ENCODE data around the gene PROCA1. TPM values are rescaled to one million over a fixed set of nuclear protein-coding genes. Genes with fewer than 3 reads are reported as not detected.
A peak's percentile ranks its signal among the peaks of the same experiment; 100 is the strongest.
"Not testable (repeated sequence)": the region's sequence is repeated elsewhere in the genome, so short reads cannot be mapped to it uniquely, and the experiment has no call there.

PROCA1 gene
- total RNA-seq, 2 donors from 2014 or later, result 1.9 to 9.4 TPM

DNA sequence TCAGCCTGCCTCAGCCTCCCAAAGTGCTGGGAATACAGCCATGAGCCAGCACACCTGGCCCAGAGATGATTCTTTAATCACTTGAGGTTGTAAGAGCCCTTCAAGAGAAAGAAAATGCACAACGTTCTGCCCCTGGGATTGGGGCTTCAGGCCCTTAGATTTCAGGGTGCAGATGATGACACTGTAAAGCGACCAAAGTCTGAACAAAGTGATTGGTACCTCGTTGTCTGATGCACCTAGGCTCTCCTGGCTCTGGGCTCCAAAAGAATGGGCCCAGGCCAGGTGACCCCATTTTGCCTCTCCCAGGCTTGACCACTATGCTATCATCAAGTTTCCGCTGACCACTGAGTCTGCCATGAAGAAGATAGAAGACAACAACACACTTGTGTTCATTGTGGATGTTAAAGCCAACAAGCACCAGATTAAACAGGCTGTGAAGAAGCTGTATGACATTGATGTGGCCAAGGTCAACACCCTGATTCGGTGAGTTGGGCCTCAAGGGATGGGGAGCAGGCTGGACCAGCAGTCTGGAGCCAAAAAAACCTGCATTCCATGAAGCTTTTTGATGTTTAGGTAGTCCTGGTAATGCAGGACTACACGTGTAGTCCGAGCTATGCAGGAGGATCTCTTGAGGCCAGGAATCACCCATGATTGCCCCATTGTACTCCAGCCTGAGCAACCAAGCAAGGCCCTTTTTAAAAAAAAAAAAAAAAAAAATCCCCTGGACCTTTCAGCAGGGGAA lies 10.9 kb upstream of the PROCA1 start:
- intact Hi-C loops (cut with DNase I), result loop anchor here (10.0 kb wide), 1 partner anchor 192 kb away; no protein-coding TSS in a partner anchor
- no peak for TF ChIP-seq POLR2A (IDR thresholded peaks at IDR 0.05)
- no peak for TF ChIP-seq POLR2AphosphoS5 (IDR thresholded peaks at IDR 0.05)
- TF ChIP-seq CTCF (IDR thresholded peaks at IDR 0.05), result no peak
- peaks cover 5 to 7% of the 10 kb centered on the region in 2 donors for H3K36me3 ChIP-seq
- H3K27ac ChIP-seq, result peak overlapping the region; percentile 83 to 99
- H3K27me3 ChIP-seq (replicated peaks; ENCODE audit: insufficient read depth), result no peaks in the 10 kb centered on the region
- H3K4me1 ChIP-seq (replicated peaks), result peaks cover 23% of the 10 kb centered on the region
- H3K4me3 ChIP-seq, result no peak overlapping the region
- no peak for DNase-seq (ENCODE audit: low spot score)
- 65% methylated on average over 7 of the region's 7 CpGs for WGBS
- H3K9me3 ChIP-seq, result no peaks in the 10 kb centered on the region

- not testable (repeated sequence) for DNase-seq (ENCODE audit: low spot score); H3K9me3 ChIP-seq; H3K36me3 ChIP-seq; H3K27me3 ChIP-seq (replicated peaks; ENCODE audit: insufficient read depth)
- Histone ChIP-seq H3K27ac (peak overlapping the region; percentile 83 to 87), H3K4me1 (replicated peaks) (peaks cover 30% of the 10 kb centered on the region), H3K4me3 (peak overlapping the region; percentile 75 to 79)
- intact Hi-C loops (cut with DNase I), result loop anchor here (10.0 kb wide), 1 partner anchor 194 kb away; no protein-coding TSS in a partner anchor
- 26% methylated on average over 19 of the region's 19 CpGs for WGBS
These were observed 9.3 kb upstream of the PROCA1 start for GRCh38 chr17:28720997-28721329.

- peaks cover 5 to 7% of the 10 kb centered on the region in 2 donors for H3K36me3 ChIP-seq
- no peaks in the 10 kb centered on the region for H3K9me3 ChIP-seq
- H3K4me3 ChIP-seq, result peak overlapping the region; percentile 75 to 79
- 2% methylated on average over 30 of the region's 30 CpGs for WGBS
- H3K27ac ChIP-seq, result peak overlapping the region; percentile 83 to 87
- no peak for TF ChIP-seq POLR2AphosphoS5 (IDR thresholded peaks at IDR 0.05)
- peak in 1 of 4 experiments; percentile 13 for TF ChIP-seq CTCF (IDR thresholded peaks at IDR 0.05)
- intact Hi-C loops (cut with DNase I), result loop anchor here (10.0 kb wide), 1 partner anchor 194 kb away; no protein-coding TSS in a partner anchor
- peaks cover 30% of the 10 kb centered on the region for H3K4me1 ChIP-seq (replicated peaks)
- no peaks in the 10 kb centered on the region for H3K27me3 ChIP-seq (replicated peaks; ENCODE audit: insufficient read depth)
- DNase-seq (ENCODE audit: low spot score), result no peak
These were observed 8.7 kb upstream of the PROCA1 start for GRCh38 chr17:28720247-28720996.

DNA sequence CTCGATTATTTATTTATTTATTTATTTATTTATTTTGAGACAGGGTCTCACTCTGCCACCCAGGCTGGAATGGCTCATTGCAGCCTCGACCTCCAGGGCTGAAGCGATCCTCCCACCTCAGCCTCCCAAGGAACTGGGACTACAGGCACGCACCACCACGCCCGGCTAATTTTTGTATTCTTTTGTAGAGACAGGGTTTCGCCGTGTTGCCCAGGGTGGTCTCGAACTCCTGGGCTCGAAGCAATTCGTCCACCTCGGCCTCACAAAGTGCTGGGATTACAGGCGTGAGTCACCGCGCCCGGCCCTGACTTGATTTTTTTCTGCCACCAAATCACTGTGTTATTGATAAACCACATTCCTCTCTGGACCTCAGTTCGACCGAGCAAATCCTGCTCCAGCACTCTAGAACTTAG lies 7.3 kb upstream of the PROCA1 start:
- intact Hi-C loops (cut with DNase I), result no loop called here
- Histone ChIP-seq H3K27me3 (replicated peaks; ENCODE audit: insufficient read depth) (no peaks in the 10 kb centered on the region), H3K9me3 (no peaks in the 10 kb centered on the region), H3K4me1 (replicated peaks) (peaks cover 30% of the 10 kb centered on the region), H3K4me3 (peak overlapping the region; percentile 75 to 79), H3K36me3 (peaks cover 5 to 12% of the 10 kb centered on the region in 2 donors), H3K27ac (peak overlapping the region; percentile 83 to 87)
- no peak for DNase-seq (ENCODE audit: low spot score)
- WGBS, result 23% methylated on average over 18 of the region's 18 CpGs
- no peak for TF ChIP-seq POLR2AphosphoS5 (IDR thresholded peaks at IDR 0.05)
- TF ChIP-seq POLR2A (IDR thresholded peaks at IDR 0.05), result no peak
- no peak for TF ChIP-seq CTCF (IDR thresholded peaks at IDR 0.05)

DNA sequence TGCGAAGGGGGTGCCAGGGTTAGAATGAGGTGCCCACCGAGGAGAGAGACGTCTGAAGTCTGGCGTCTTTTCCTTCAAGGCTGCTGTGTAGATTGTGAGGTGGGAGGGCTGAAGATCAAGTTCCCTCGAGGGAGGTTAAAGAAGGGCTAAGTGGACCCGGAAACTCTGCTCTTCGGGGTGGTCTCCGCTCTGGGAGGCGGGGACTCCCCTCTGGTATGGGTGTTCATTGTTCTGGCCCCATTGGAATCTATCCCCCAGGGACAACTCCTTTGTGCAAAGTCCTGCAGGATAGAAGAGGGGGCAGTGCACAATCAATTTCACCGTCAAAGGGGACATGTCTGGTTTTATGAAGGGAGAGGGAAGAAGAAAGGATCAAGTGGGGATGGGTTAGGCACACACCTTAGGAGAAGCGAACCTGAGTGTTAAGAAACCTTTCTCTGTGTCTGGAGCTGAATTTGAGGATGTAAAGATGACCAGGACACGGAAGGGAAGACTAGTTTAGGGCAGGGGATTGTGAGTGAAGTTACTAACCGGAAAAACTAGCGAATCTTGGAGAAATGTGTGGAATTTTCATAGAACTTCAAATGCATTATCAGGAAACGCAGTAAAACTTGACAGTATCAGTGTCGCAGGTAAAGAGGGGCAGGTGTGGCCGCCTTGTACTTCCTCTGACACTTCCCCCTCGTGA lies 6.8 kb upstream of the PROCA1 start:
- H3K4me3 ChIP-seq, result peak overlapping the region; percentile 42 to 43
- H3K36me3 ChIP-seq, result peaks cover 5 to 14% of the 10 kb centered on the region in 2 donors
- 29% methylated on average over 18 of the region's 18 CpGs for WGBS
- TF ChIP-seq POLR2A (IDR thresholded peaks at IDR 0.05) (no peak), POLR2AphosphoS5 (IDR thresholded peaks at IDR 0.05) (no peak), CTCF (IDR thresholded peaks at IDR 0.05) (no peak)
- no peaks in the 10 kb centered on the region for H3K9me3 ChIP-seq
- intact Hi-C loops (cut with DNase I), result no loop called here
- DNase-seq (ENCODE audit: low spot score), result no peak
- no peaks in the 10 kb centered on the region for H3K27me3 ChIP-seq (replicated peaks; ENCODE audit: insufficient read depth)
- peaks cover 30% of the 10 kb centered on the region for H3K4me1 ChIP-seq (replicated peaks)
- peak overlapping the region; percentile 83 to 87 for H3K27ac ChIP-seq

Data from prostate gland (tissue), 2 donors.